ENCODE measurements around the gene PRRC2B.
"Not testable (repeated sequence)": the region's sequence is repeated elsewhere in the genome, so short reads cannot be mapped to it uniquely, and the experiment has no call there.

The PRRC2B gene

GRCh38 chr9:131490514-131490913, 96.6 kb downstream of the PRRC2B start:
- DNase-seq = no peak

DNA sequence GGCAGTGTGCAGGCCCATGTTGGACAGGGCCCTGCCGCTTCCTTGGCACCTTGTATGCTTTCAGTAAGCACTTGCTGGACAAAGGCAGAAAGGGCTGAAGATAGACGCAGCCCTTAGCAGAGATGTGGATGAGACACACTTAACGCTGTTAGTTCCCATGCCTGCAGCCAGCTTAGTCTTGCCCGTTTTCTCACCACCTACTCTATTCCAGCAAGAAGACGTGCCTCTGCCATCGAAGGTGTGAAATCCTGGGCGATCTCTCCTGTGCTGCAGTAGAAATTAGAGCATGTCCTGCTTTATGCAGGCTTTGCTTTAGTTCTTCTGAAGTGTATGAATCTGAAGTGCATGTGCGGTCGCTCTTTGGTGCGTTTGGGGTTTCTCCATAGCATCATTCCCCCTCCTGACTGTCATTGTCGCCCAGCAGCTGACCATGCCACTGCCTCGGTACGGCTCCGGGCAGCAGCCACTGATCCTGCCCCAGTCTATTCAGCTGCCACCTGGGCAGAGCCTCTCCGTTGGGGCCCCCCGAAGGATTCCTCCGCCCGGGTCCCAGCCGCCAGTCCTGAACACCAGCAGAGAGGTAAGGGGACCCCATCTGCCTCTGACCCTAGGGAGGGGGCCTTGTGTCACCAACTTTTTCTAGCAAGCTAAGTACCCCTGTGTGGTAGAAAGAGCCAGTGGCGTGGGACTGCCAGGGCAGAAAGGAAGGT, 97.3 kb downstream of the PRRC2B start:
- no peak for DNase-seq

GRCh38 chr9:131492070-131492469, 98.2 kb downstream of the PRRC2B start:
- DNase-seq = no peak

DNA sequence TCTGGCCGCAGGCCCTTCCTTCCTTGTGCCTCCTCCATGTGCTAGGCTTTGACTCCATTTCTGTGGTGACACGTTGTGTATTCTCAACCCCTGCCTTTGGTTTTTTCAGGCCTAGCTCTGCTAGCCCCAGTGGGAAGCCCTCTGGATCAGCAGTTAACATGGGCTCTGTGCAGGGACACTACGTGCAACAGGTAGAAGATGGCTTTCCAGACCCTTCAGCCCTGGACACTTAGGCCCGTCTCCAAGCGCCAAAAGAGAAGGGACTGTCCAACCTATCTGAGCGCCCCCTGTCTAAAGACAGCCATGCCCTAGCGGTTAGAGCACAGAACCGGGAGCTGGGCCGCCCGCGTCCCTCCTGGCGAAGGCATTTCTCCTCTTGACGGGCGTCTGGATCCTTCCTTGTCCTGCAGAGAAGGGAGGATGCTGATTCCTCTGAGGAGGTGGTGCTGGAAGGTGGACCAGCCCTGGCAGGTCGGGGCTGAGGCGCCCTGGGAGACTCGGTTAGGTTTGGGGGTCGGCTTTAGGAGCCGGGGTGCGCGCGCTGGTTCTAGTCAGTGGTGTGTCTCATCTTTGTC, 100.5 kb downstream of the PRRC2B start:
- no peak for DNase-seq

DNA sequence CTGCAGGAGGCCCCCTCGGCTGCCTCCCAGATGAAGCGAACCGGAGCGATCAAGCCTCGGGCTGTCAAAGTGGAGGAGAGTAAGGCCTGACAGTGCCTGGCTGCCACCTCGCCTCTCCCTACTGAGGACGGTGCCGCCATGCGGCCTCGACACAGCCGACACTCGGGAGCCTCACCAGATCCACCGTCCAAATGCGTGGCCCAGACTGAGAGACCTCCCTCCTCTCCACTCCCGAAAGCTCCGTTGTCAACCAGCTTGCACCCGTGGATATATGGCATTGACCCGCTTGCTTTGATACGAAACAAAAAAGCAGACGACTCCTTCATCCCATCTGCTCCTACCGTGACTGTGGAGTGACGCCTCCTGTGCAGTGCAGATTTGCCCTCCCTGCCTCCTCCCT, 101.9 kb downstream of the PRRC2B start:
- DNase-seq = no peak

DNA sequence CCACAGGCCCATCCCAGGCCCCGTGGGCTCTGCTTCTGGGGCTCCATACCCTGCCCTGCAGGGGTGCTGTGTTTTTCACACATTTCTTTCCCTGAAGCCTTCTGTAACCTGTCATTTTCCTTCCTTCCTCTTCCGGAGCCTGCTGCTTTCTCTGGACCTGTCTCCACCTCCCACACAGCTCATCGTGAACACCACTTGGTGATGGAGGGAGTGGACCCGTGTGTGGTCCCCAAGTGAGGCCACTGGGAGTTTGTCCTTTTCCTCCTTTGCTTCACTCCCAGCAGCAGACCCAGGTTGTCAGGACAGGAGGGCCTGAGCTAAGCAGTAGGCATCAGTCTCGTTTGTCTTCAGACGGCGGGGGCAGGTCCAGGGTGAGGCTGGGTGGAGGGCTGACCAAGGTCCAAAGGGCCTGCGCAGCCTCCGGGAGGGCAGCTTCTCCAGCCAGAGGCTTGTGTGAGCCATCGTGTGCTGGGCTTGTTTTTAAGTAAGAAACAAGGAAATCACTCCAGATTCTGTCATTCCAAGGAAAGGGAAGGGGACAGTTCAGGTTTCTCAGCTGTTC, 103.0 kb downstream of the PRRC2B start:
- no peak for DNase-seq

DNA sequence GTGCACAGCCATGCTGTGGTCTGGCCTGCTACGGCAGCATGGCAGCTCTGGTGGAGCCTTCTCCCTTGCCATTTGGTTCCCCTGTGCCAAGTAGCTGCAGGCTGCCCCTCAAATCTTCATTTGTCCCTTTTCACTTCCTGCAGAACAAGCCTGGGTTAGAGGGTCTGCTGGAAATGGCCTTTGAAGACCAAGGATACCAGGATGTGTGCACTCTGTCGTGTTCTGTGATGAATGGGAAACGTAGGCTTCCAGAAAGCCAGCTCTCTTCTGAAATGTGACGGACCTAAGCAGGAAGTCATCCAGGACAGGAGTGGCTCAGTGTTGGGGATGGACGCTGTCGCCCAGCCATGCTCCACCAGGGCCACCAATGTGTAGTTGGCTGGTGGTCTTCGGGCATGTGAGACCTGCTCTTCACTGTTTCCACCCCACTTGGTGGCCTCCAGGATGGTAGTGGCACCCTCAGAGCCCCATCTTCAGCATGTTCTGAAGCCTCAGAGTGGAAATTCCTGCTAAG, 105.4 kb downstream of the PRRC2B start:
- DNase-seq = no peak

DNA sequence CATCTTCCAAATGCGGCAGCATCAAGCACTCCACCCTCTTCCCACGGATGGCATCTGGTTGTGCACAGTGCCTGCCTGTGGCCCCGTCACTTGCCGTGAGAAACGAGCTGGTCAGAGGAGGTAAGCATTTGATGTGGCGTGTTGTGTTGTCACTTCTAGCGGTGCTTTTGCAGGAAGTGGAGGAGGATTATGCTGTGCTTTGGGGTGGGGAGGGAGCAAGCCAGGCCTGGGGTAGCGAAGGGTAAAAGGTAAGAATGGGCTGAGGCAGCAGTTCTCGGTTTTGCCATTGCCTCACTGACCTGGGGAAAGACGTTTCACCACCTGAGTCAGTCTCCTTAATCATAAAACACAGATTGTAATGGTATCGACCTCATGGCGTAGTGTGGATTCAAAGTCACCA, 106.5 kb downstream of the PRRC2B start:
- DNase-seq = no peak

GRCh38 chr9:131500939-131501541, 107.2 kb downstream of the PRRC2B start:
- peak; percentile 45 for DNase-seq

DNA sequence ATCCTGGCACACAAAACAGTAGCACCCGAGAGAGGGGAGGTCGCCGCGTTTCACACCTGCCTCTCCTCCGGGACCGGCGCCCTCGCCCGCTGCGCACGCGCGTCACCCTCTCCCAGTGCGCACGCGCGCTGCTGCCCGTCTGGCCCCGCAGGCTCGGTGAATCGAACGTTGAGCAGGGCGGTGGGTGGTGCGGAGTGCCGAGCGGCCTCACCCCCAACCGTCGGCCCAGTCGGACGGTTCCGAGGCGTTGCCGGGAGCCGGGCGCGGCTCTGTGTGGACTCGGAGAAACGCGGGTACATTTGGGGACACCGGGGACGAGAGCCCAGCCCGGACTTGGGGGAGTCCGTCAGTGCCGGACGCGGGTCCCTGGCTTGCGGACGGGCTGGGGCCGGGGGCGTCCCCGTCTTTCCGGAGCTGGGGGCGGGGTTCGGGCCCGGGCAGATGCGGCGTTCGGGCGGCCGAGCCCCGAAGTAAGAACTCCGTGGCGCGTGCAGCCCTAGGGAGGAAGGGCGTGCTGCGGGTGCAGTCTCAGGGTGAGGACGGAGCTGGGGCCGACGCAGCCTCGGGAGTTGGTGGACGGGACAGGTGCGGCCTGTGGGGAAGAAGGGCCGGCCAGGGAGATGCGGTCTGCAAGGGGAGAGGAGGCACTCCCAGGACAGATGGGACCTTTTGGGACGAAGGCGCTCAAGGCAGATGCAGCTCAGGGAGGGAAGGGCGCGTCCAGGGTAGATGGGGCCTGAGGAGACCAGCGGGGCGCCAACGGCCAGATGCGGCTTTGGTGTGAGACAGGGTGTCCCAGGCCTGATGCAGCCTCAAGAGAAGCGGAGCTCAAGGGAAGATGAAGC, 109.1 kb downstream of the PRRC2B start, which contains the start of gene POMT1:
TSS of gene POMT1 (plus strand) at position 138 of the 845 bp plus-strand sequence. CDS start 1,301 bp downstream, outside the sequence.
- peak; percentile 84 for DNase-seq

DNA sequence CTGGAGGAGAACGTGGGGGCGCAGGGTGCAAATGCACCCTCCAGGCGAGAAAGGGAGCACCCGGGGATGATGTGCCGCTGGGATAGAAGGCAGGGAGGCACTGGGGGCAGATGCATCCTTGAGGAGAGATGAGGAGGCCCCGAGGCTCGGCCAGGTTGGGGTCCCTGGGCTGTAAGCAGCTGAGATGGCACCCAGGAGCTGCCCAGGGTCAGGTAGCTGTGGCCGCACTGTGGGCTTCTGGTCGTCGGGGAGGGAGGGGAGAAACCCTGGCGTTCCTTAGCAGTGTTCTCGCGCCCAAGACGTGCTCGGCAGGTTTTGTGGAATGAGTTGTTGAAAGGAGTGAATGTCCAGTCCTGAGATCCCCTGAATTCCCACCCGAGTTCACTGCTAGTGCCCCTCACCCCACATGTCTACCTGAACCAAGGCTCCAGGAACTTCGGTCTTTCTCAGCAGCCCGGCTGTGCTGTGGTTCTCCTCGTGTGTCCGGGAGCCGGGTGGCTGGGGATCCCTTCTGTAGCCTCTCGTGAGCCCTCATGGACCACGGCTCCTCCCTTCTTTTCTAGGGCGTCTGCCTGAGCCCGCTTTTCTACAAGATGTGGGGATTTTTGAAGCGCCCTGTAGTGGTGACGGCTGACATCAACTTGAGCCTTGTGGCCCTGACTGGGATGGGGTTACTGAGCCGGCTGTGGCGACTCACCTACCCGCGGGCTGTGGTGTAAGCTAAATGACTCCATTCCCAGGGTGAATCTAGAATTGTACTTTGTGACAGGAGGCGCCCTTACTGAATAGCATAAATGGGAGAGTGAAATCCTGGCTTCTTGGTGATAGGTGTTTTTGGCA, 110.0 kb downstream of the PRRC2B start:
- peak; percentile 19 for DNase-seq

GRCh38 chr9:131505012-131505411, 111.1 kb downstream of the PRRC2B start:
- no peak for DNase-seq

DNA sequence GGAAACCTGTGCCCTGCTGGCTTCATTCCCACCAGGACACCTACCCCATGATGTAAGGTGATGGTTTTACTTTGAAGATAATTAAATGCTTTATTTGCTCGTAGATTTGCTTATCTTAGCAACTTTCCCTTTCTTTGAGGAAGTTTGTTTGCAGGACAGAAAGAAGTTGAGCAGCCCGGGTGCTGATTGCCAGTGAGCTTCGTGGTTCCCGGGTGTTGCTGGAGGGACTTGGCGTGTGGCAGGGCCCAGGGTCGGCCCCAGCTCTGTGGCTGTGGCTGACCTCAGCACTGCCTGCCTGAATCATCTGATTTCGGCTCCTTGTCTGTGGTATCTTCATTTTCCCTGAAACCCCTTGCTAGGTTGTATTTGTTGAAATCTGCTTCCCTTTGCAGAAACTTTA, 117.5 kb downstream of the PRRC2B start:
- DNase-seq = no peak

DNA sequence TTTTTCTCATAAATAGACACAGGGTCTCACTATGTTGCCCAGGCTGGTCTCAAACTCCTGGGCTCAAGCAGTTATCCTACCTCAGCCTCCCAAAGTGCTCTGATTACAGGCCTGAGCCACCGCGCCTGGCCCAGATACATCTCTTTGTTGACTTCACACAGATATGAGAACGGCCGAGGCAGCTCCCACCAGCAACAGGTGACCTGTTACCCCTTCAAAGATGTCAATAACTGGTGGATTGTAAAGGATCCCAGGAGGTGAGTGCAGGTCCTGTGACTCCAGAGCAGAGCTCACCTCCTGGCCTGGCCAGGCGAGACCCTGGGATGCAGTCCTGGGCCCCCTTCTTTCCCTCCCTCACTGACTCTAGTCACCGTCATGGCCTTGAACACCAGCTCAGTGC, 118.0 kb downstream of the PRRC2B start:
- no peak for DNase-seq

GRCh38 chr9:131513177-131513576, 119.3 kb downstream of the PRRC2B start:
- DNase-seq = no peak

DNA sequence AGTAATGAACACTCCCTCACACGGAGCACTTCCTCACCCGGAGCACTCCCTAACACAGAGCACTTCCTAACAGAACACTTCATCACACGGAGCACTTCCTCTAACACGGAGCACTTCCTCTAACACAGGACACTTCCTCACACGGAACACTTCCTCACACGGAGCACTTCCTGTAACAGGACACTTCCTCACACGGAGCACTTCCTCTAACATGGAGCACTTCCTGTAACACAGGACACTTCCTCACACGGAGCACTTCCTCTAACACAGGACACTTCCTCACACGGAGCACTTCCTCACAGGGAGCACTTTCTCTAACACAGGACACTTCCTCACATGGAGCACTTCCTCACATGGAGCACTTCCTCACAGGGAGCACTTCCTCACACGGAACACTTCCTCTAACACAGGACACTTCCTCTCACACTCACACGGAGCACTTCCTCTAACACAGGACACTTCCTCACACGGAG, 121.7 kb downstream of the PRRC2B start:
- DNase-seq = not testable (repeated sequence)

- no peak for DNase-seq
Measured at GRCh38 chr9:131516100-131516499, 122.2 kb downstream of the PRRC2B start.

DNA sequence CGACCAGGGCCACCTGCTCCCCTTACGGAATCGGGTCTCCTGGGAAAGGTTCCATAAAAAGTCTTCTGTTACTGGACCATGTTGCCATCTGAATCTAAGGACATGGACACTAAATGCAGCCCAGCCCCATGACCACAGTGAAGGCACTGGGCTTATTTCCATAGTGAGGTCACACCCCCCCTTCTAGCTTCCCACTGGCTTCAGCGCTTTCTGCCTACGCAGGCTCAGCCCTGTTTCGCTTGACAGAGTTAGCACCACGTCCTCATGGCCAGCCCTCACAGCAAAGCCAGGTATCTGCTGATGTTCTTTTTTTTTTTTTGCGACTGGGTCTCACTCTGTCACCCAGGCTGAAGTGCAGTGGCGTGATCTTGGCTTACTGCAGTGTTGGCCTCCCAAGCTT, 123.0 kb downstream of the PRRC2B start:
- DNase-seq = no peak

DNA sequence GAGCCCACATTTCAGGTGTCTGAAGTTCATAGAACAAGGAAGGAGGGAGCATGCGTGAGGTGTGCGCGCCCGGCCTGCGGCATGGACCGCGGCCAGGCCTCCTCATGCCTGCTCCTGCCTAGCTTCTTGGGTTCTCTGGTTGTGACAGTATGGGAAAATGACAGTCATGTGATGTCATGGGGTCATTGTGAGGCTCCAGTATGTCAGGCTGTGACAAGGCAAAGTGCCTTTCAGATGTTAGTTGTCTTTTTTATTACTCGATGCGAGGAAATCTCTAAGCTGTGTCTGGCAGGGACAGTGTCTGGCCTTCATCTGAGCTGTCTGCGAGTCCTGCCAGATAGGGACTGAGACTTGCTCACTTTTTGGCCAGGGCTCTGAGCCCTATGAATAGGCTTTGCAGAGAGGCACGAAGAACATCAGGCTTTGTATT, 123.9 kb downstream of the PRRC2B start:
- no peak for DNase-seq

- DNase-seq = no peak
Measured at GRCh38 chr9:131518553-131518952, 124.7 kb downstream of the PRRC2B start.

- no peak for DNase-seq
Measured at GRCh38 chr9:131520503-131520902, 126.6 kb downstream of the PRRC2B start.

Data from fibroblast of skin of scalp (primary cell).